Kidney (tissue), 14 donors: ENCODE measurements around the gene COPS4. TPM values are rescaled to one million over a fixed set of nuclear protein-coding genes. Genes with fewer than 3 reads are reported as not detected.
A peak's percentile ranks its signal among the peaks of the same experiment; 100 is the strongest.
"Not testable (repeated sequence)": the region's sequence is repeated elsewhere in the genome, so short reads cannot be mapped to it uniquely, and the experiment has no call there.

ENCODE experiments used
- DNase-seq, 5 donors: peaks; one replicate each; pipeline ENCODE4 v3.0.0-alpha.2; 2013 to 2020
- FAIRE-seq: peaks from 2 replicates; lab custom pipeline; 2012; peaks lifted over from hg19 to GRCh38; lab: Jason Lieb, UNC
- H3K27ac ChIP-seq, 2 donors: one replicate each; pipeline ENCODE4 v1.7.0; 2013; ENCODE audit warnings: low read depth in 2 of 2, low read length in 2 of 2, inconsistent platforms in 1 of 2
- H3K27me3 ChIP-seq: one replicate; pipeline ENCODE4 v1.7.1; 2013; ENCODE audit warnings: low read length, inconsistent platforms; ENCODE audit not compliant: control insufficient read depth, insufficient read depth
- H3K36me3 ChIP-seq, 3 donors: one replicate each; pipeline versions ENCODE4 v1.7.0 to v1.7.1; 2013; ENCODE audit warnings: low read length in 3 of 3, control low read depth in 1 of 3, inconsistent platforms in 1 of 3; ENCODE audit not compliant: insufficient read depth in 3 of 3, control insufficient read depth in 2 of 3
- H3K4me1 ChIP-seq, 3 donors: one replicate each; pipeline versions ENCODE4 v1.7.0 to v1.7.1; 2013; ENCODE audit warnings: low read length in 3 of 3, inconsistent platforms in 1 of 3, low read depth in 1 of 3; ENCODE audit not compliant: control insufficient read depth in 2 of 3, insufficient read depth in 2 of 3
- H3K4me3 ChIP-seq, 3 donors: one replicate each; pipeline versions ENCODE4 v1.7.0 to v1.8.1; 2013; ENCODE audit warnings: low read length in 3 of 3, control low read depth in 1 of 3, inconsistent platforms in 1 of 3
- H3K9ac ChIP-seq, 3 donors: one replicate each; pipeline versions ENCODE4 v1.7.0 to v1.7.1; 2013; ENCODE audit warnings: low read length in 3 of 3, control low read depth in 1 of 3, inconsistent platforms in 1 of 3
- H3K9me3 ChIP-seq, 3 donors: one replicate each; pipeline versions ENCODE4 v1.7.0 to v1.7.1; 2013; ENCODE audit warnings: low read length in 3 of 3, control low read depth in 1 of 3, inconsistent platforms in 1 of 3; ENCODE audit not compliant: control insufficient read depth in 2 of 3, insufficient read depth in 1 of 3
- CTCF ChIP-seq: IDR thresholded peaks from 3 replicates; pipeline ENCODE4 v1.5.1; 2012; ENCODE audit warnings: mild to moderate bottlenecking, moderate library complexity, borderline replicate concordance; ENCODE audit not compliant: insufficient read depth; ENCODE audit errors: extremely low read depth
- intact Hi-C: fragments of 100-400 bp; cut with DNase I; formaldehyde crosslinking; loops from one replicate; pipeline ENCODE4 v1.11.1; 2022
- polyA plus RNA-seq: library from polyadenylated mRNA; stranded (reverse); fragments of 350-450 nt; fragmentation: Illumina TruSeq; extraction: RNeasy Lipid Tissue Mini Kit (QIAGEN cat#74804); gene quantifications from one replicate; pipeline ENCODE4 v1.2.3, GENCODE V29; 2014; ENCODE audit warnings: low read depth, low replicate concordance; ENCODE audit not compliant: insufficient read depth
- total RNA-seq: library from RNA; stranded (reverse); fragmentation: NEBNext Ultra II Directional; extraction: Animal tissue kit (Norgen Biotek cat#: 25700); gene quantifications from one replicate; pipeline ENCODE4 v1.2.1, GENCODE V29; 2021
- donor health status: control.
- donor health status: control.
- donor health status: control.
- donor health status: control.
- donor health status: control.
- donor health status: DM: yes; HTN: yes; CAD: no.
- donor health status: Normal renal cell carcinoma (clear cell type).

The COPS4 gene
- total and polyA plus RNA-seq, 2 donors from 2014 or later, result 28.6 to 51.8 TPM

- no peaks in the 10 kb centered on the region for H3K27me3 ChIP-seq
- intact Hi-C loops, result loop anchor here (10.0 kb wide), 1 partner anchor 194 kb away; no protein-coding TSS in a partner anchor
- FAIRE-seq (no peak), DNase-seq (no peak)
- no peak for TF ChIP-seq CTCF
- no peak overlapping the region for H3K4me3 ChIP-seq
- no peaks in the 10 kb centered on the region for H3K9me3 ChIP-seq
- no peak overlapping the region for H3K27ac ChIP-seq
- no peak overlapping the region for H3K9ac ChIP-seq
- no peaks in the 10 kb centered on the region for H3K4me1 ChIP-seq
- H3K36me3 ChIP-seq, result peaks cover 6 to 25% (median 23%) of the 10 kb centered on the region in 3 donors
Measured at GRCh38 chr4:83071116-83071515, 36.1 kb downstream of the COPS4 start.

- peak; percentile 65 for FAIRE-seq
Measured at GRCh38 chr4:83074086-83074704, 39.2 kb downstream of the COPS4 start.

GRCh38 chr4:83074783-83075182, 39.8 kb downstream of the COPS4 start:
- not testable (repeated sequence) for H3K4me1 ChIP-seq, H3K9ac ChIP-seq, DNase-seq, H3K27ac ChIP-seq, H3K4me3 ChIP-seq, FAIRE-seq, H3K9me3 ChIP-seq, H3K27me3 ChIP-seq
- intact Hi-C loops, result loop anchor here (10.0 kb wide), 1 partner anchor 190 kb away; no protein-coding TSS in a partner anchor
- H3K36me3 ChIP-seq, result peaks cover 4 to 16% (median 11%) of the 10 kb centered on the region in 3 donors

More at GRCh38 chr4:83074086-83074704, 39.2 kb downstream of the COPS4 start:
- Histone ChIP-seq H3K4me3 (no peak overlapping the region), H3K9me3 (no peaks in the 10 kb centered on the region), H3K27me3 (no peaks in the 10 kb centered on the region), H3K9ac (no peak overlapping the region), H3K27ac (no peak overlapping the region), H3K36me3 (peaks cover 4 to 17% (median 14%) of the 10 kb centered on the region in 3 donors), H3K4me1 (no peaks in the 10 kb centered on the region)
- intact Hi-C loops, result loop anchor here (10.0 kb wide), 1 partner anchor 191 kb away; no protein-coding TSS in a partner anchor
- DNase-seq, result peak in 2 of 5 donors; percentile 56 to 81
- TF ChIP-seq CTCF, result peak; percentile 71

- no peak for FAIRE-seq
- peaks cover 4 to 12% (median 11%) of the 10 kb centered on the region in 3 donors for H3K36me3 ChIP-seq
Measured at GRCh38 chr4:83075311-83076095, 40.5 kb downstream of the COPS4 start.

More at GRCh38 chr4:83075311-83076095, 40.5 kb downstream of the COPS4 start:
- Histone ChIP-seq H3K9me3 (no peaks in the 10 kb centered on the region), H3K4me3 (no peak overlapping the region), H3K27me3 (no peaks in the 10 kb centered on the region), H3K4me1 (no peaks in the 10 kb centered on the region), H3K9ac (no peak overlapping the region), H3K27ac (no peak overlapping the region)
- no peak for DNase-seq
- no peak for TF ChIP-seq CTCF
- intact Hi-C loops, result loop anchor here (10.0 kb wide), 1 partner anchor 189 kb away; no protein-coding TSS in a partner anchor
